GM19324 (cell line): ENCODE measurements around the gene ADAMTSL4.
A peak's percentile ranks its signal among the peaks of the same experiment; 100 is the strongest.

Source experiments
- ATAC-seq: cut with Tn5 transposase; IDR thresholded peaks from one replicate; pipeline ENCODE4 v1.9.1; 2021; ENCODE audit warnings: mild to moderate bottlenecking, moderate library complexity; ENCODE audit not compliant: unreplicated experiment, low FRiP score

The ADAMTSL4 gene

GRCh38 chr1:150548632-150549495 is at the start of gene ADAMTSL4:
Gene ADAMTSL4, plus strand, starts transcription at chr1:150549408. Its CDS starts 2,881 bp downstream, at chr1:150552289.
- ATAC-seq = no peak

GRCh38 chr1:150505431-150505830 is 43.8 kb upstream of the ADAMTSL4 start:
- no peak for ATAC-seq

GRCh38 chr1:150507912-150508864 is 41.0 kb upstream of the ADAMTSL4 start, which contains the start of gene ECM1:
Gene ECM1, plus strand, starts transcription at chr1:150508109. Its CDS starts 101 bp downstream, at chr1:150508210.
- no peak for ATAC-seq

DNA sequence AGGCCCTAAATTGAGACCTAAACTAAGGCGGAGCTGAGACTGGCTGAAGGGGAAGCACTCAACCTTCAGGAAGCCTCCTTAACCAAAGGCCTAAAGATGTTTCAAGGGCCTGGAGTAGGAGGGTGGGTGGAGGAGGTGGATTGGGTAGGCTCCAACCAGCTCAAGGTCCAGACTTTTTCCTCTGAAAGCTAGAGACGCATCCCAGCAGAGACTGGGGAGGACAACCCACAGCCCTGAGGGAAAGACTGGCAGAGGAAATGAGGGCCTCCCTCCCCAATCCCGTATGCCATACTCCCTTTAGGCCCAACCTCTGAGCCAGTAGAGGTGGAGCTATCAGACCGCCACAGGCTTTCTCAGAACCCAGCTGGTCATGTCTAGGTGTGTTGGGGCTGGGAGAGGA is 40.2 kb upstream of the ADAMTSL4 start:
- ATAC-seq = no peak

- no peak for ATAC-seq
These were observed 37.7 kb upstream of the ADAMTSL4 start for GRCh38 chr1:150511551-150511950.

DNA sequence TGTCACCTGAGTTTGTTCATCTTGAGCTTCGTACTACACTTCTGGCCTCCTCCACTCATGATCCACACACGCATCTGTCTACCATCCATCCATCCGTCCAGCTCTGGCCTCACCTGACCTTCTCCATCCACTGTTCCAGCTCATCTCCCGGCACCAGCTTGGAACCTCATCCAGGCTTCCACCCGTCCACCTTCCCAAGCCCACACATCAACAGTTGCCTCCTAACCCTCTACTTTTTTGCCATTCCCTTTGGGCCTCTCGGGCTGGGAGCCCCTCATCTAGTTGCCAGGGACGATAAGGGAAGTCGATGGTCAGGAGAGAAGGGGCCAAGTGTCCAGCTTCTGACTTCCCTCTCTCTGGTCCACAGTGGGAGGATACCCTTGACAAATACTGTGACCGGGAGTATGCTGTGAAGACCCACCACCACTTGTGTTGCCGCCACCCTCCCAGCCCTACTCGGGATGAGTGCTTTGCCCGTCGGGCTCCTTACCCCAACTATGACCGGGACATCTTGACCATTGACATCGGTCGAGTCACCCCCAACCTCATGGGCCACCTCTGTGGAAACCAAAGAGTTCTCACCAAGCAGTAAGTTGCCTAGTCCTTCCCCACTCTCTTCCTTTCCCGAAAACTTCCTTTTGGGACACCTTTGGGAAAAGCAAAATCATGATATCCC is 37.1 kb upstream of the ADAMTSL4 start:
- ATAC-seq = no peak

- no peak for ATAC-seq
These were observed 36.4 kb upstream of the ADAMTSL4 start for GRCh38 chr1:150512846-150513245.

GRCh38 chr1:150513351-150513791 is 35.8 kb upstream of the ADAMTSL4 start:
- ATAC-seq = no peak

- ATAC-seq = no peak
These were observed 34.9 kb upstream of the ADAMTSL4 start for GRCh38 chr1:150514260-150514659.

DNA sequence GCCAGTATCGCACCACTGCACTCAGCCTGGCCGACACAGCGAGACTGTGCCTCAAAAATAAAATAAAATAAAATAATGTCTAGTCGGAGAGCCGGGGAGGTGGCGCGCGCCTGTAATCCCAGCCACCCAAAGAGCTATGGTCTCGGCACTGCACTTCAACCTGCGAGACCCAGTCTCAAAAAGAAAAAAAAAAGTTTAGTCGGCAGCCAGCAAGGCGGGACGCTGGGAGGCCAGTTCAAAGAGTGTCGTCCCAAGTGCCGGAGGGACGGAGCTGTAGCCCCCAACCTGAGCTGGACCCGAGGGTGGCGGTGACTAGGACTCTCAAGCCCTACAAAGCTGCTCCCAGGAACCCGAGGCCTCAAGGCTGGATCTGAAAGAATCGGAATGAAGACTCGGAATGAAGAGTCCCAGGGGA is 34.3 kb upstream of the ADAMTSL4 start:
- ATAC-seq = no peak

- peak; percentile 97 for ATAC-seq
These were observed 33.7 kb upstream of the ADAMTSL4 start, which contains the start of gene FALEC for GRCh38 chr1:150515328-150516049. Gene FALEC, plus strand, starts transcription at chr1:150515752.

DNA sequence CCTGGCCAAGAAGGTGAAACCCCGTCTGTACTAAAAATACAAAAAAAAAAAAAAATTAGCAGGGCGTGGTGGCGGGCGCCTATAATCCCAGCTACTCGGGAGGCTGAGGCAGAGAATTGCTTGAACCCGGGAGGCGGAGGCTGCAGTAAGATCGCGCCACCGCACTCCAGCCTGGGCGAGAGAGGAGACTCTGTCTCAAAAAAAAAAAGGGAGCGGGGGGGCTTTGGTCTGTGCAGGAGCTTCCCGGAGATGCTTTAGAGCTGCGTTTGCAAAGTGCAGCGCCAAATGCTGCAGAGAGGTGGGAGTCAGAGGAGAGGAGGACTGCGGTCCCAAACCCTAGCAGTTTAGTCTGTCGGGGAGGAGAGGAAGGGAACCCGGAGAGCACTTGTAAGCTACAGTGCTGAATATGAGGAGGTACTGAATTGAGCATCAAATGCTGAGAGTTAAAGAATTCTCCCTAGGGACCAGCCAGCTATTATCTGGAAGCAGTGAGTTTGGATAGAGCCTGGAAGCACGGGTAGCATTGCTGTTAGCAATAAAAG is 33.1 kb upstream of the ADAMTSL4 start:
- ATAC-seq = no peak

GRCh38 chr1:150516616-150517015 is 32.6 kb upstream of the ADAMTSL4 start:
- ATAC-seq = no peak

DNA sequence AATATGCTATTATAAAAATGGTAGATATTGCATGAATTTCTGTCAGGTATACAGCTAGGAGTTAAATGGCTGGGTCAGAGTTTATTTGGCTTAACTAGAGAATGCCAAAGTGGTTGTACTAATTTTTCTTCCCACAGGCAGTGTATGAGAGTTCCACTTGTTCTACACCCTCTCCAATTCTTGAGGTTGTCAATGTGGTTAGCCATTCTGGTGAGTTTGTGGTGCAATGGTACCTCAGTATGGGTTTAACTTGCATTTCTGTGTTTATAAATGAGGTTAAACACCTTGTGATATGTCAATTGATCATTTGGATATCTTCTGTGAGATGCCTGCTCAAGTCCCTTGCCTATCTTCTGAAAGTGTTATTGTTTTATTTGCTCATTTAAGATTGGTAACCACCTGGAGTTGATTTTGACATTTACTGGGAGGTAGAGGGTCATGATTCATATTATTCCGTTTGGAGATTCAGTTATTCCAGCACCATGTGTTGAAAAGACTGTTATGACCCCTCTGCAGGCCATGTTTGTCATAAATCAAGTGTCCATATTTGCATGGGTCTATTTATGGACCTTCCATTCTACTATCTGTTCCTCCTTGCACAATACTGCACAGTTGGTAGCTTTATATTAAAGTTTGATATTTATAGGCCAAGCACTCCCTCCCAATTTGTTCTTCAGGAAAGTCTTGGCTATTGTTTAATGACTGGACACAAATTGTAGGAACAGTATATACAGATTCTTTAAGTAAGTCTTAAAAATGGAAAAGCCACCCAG is 27.8 kb upstream of the ADAMTSL4 start:
- no peak for ATAC-seq

- no peak for ATAC-seq
These were observed 23.9 kb upstream of the ADAMTSL4 start for GRCh38 chr1:150525348-150525747.

DNA sequence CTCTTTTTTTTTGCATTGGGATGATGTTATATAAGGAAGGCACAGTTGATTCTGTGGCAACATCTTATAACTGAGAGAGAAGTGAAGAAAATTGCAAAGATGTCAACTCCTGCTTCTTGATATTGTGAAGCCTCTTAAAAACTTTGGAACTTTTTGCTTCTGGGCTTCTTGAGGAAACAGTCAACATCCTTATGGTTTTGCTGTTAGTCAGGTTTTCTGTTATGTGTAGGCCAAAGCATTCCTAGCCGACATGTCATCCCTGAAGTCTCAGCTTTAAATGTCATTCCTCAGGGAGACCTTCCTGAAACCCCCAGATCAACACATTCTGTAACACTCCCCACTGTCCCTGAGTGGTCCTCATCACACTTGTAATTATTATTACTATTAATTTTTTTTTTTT is 21.0 kb upstream of the ADAMTSL4 start:
- ATAC-seq = no peak

GRCh38 chr1:150529017-150529416 is 20.2 kb upstream of the ADAMTSL4 start:
- no peak for ATAC-seq

GRCh38 chr1:150530491-150531159 is 18.6 kb upstream of the ADAMTSL4 start:
- no peak for ATAC-seq
